ENCODE measurements around the gene FRG2B. TPM values are rescaled to one million over a fixed set of nuclear protein-coding genes. Genes with fewer than 3 reads are reported as not detected.
"Not testable (repeated sequence)": the region's sequence is repeated elsewhere in the genome, so short reads cannot be mapped to it uniquely, and the experiment has no call there.

The FRG2B gene
- total RNA-seq, 1 donor from 2014 or later = not detected

- H3K27ac ChIP-seq (replicated peaks) = no peak overlapping the region
- DNase-seq = no peak
- peaks cover 2% of the 10 kb centered on the region for H3K9me3 ChIP-seq (replicated peaks)
- no peak for TF ChIP-seq CTCF (IDR thresholded peaks at IDR 0.05; ENCODE audit: borderline replicate concordance)
- H3K4me1 ChIP-seq = no peaks in the 10 kb centered on the region
- peaks cover 82% of the 10 kb centered on the region for H3K27me3 ChIP-seq (ENCODE audit: low read depth)
- H3K36me3 ChIP-seq = no peaks in the 10 kb centered on the region
- no peak overlapping the region for H3K4me3 ChIP-seq
- intact Hi-C loops (cut with micrococcal nuclease) = no loop called here
These were observed 36.2 kb downstream of the FRG2B start for GRCh38 chr10:133590226-133590969.

- DNase-seq; H3K4me3 ChIP-seq; intact Hi-C loops (cut with micrococcal nuclease); H3K36me3 ChIP-seq; H3K4me1 ChIP-seq; H3K27ac ChIP-seq (replicated peaks): not testable (repeated sequence)
- peaks cover 42% of the 10 kb centered on the region for H3K9me3 ChIP-seq (replicated peaks)
- H3K27me3 ChIP-seq (ENCODE audit: low read depth) = peaks cover 16% of the 10 kb centered on the region
These were observed 49.6 kb downstream of the FRG2B start for GRCh38 chr10:133577037-133577436.

Other genes with a start within 250 kb of the FRG2B start
- gene PAOX, start 247.5 kb downstream of the FRG2B start, total RNA-seq = 2.9 TPM
- gene MTG1, start 232.6 kb downstream of the FRG2B start, total RNA-seq = 14.0 TPM
- gene SPRN, start 202.2 kb downstream of the FRG2B start, total RNA-seq = not detected
- 0.36 TPM for gene SCART1, start 172.8 kb downstream of the FRG2B start, total RNA-seq
- gene CYP2E1, start 99.4 kb downstream of the FRG2B start, total RNA-seq = 1.1 TPM
- 0.44 TPM for gene SYCE1, start 61.2 kb downstream of the FRG2B start, total RNA-seq